GM23338 (cell line): Measurements from ENCODE around the gene CDH4. TPM values are rescaled to one million over a fixed set of nuclear protein-coding genes. Genes with fewer than 3 reads are reported as not detected.

Experiments used
- ATAC-seq: fragments of 200-7000 bp; cut with Tn5 transposase; 3 replicates; pipeline ENCODE4 v1.9.1; 2020
- DNase-seq: peaks from one replicate; pipeline ENCODE4 v3.0.0-alpha.2; 2015; ENCODE audit warnings: low spot score
- H2AFZ ChIP-seq: fragments of 200-600 bp; sonication (generic); 2 replicates; pipeline ENCODE4 v1.8.0; 2016; ENCODE audit warnings: antibody characterized with exemption, mild to moderate bottlenecking, moderate library complexity
- H3F3A ChIP-seq: fragments of 200-600 bp; sonication (generic); replicated peaks from 2 replicates; pipeline ENCODE4 v1.8.0; 2017; ENCODE audit warnings: antibody characterized with exemption, mixed run types, low read depth
- H3K27ac ChIP-seq: fragments of 200-600 bp; sonication (generic); 2 replicates; pipeline ENCODE4 v1.6.1; 2016; ENCODE audit warnings: low read depth
- H3K27me3 ChIP-seq: fragments of 200-600 bp; sonication (generic); 2 replicates; pipeline ENCODE4 v1.8.0; 2016; ENCODE audit warnings: mild to moderate bottlenecking, mixed run types, moderate library complexity; ENCODE audit not compliant: insufficient read depth
- H3K36me3 ChIP-seq: fragments of 200-600 bp; sonication (generic); 2 replicates; pipeline ENCODE4 v1.8.0; 2016; ENCODE audit warnings: mild to moderate bottlenecking; ENCODE audit not compliant: insufficient read depth
- H3K4me1 ChIP-seq: fragments of 200-600 bp; sonication (generic); 2 replicates; pipeline ENCODE4 v1.8.0; 2016; ENCODE audit warnings: mild to moderate bottlenecking, moderate library complexity; ENCODE audit not compliant: insufficient read depth
- H3K4me2 ChIP-seq: fragments of 200-600 bp; sonication (generic); 2 replicates; pipeline ENCODE4 v1.7.1; 2017; ENCODE audit warnings: mixed run types
- H3K4me3 ChIP-seq: fragments of 200-600 bp; sonication (generic); 2 replicates; pipeline ENCODE4 v1.6.1; 2016; ENCODE audit warnings: mixed run types
- H3K79me2 ChIP-seq: fragments of 200-600 bp; sonication (generic); replicated peaks from 2 replicates; pipeline ENCODE4 v1.8.0; 2017; ENCODE audit warnings: mild to moderate bottlenecking; ENCODE audit not compliant: insufficient read depth
- H3K9me2 ChIP-seq: fragments of 200-600 bp; sonication (generic); 2 replicates; pipeline ENCODE4 v1.8.0; 2017; ENCODE audit not compliant: insufficient read depth
- H4K20me1 ChIP-seq: fragments of 200-600 bp; sonication (generic); replicated peaks from 2 replicates; pipeline ENCODE4 v1.8.0; 2017; ENCODE audit warnings: mild to moderate bottlenecking; ENCODE audit not compliant: insufficient read depth
- H3K27ac Mint-ChIP-seq: 2 replicates; pipeline ENCODE4 v1.8.0; 2020; ENCODE audit warnings: inconsistent platforms, mild to moderate bottlenecking, moderate library complexity, mixed read lengths
- H3K27me3 Mint-ChIP-seq: 3 replicates; pipeline ENCODE4 v1.8.0; 2022; ENCODE audit warnings: low read depth, mild to moderate bottlenecking, moderate library complexity, mixed read lengths, inconsistent platforms; ENCODE audit not compliant: insufficient read depth, poor library complexity
- H3K36me3 Mint-ChIP-seq: 3 replicates; pipeline ENCODE4 v1.8.0; 2021; ENCODE audit warnings: low read depth, mild to moderate bottlenecking, inconsistent platforms, moderate library complexity, mixed read lengths
- H3K4me1 Mint-ChIP-seq: 3 replicates; pipeline ENCODE4 v1.8.0; 2020; ENCODE audit warnings: mild to moderate bottlenecking, inconsistent platforms, mixed read lengths
- H3K4me3 Mint-ChIP-seq: 3 replicates; pipeline ENCODE4 v1.8.0; 2021; ENCODE audit warnings: moderate library complexity, mild to moderate bottlenecking, inconsistent platforms, mixed read lengths
- H3K9me3 Mint-ChIP-seq: 3 replicates; pipeline ENCODE4 v1.8.0; 2020; ENCODE audit warnings: moderate library complexity, mild to moderate bottlenecking, inconsistent platforms, mixed read lengths
- CREB1 ChIP-seq: fragments of 250-450 bp; sonication (Bioruptor Pico); IDR thresholded peaks from 2 replicates; pipeline ENCODE4 v1.5.0; 2020; ENCODE audit warnings: low read depth, mild to moderate bottlenecking, moderate library complexity
- CTCF ChIP-seq, 2 experiments: fragments of 200-600 bp in 1 of 2; sonication (generic) in 1 of 2; conservative IDR thresholded peaks; 2 replicates each; pipeline versions ENCODE4 v1.5.1 to v1.6.1; 2016 to 2017; ENCODE audit warnings: antibody characterized with exemption in 2 of 2, low read depth in 2 of 2, mild to moderate bottlenecking in 2 of 2, moderate library complexity in 1 of 2
- ETS1 ChIP-seq: IDR thresholded peaks from 2 replicates; pipeline ENCODE4 v1.6.1; 2016; ENCODE audit warnings: antibody characterized with exemption
- EZH2 ChIP-seq: fragments of 200-600 bp; sonication (generic); IDR thresholded peaks from one replicate; pipeline ENCODE4 v1.8.0; 2017; ENCODE audit warnings: antibody characterized with exemption, mild to moderate bottlenecking, low read depth; ENCODE audit not compliant: unreplicated experiment
- EZH2phosphoT487 ChIP-seq: fragments of 200-600 bp; sonication (generic); IDR thresholded peaks from one replicate; pipeline ENCODE4 v1.8.1; 2018; ENCODE audit warnings: antibody characterized with exemption; ENCODE audit not compliant: unreplicated experiment
- NANOG ChIP-seq: IDR thresholded peaks from 2 replicates; pipeline ENCODE4 v1.6.1; 2016; ENCODE audit warnings: antibody characterized with exemption, borderline replicate concordance
- POLR2AphosphoS5 ChIP-seq: IDR thresholded peaks from 2 replicates; pipeline ENCODE4 v1.6.1; 2016; ENCODE audit warnings: antibody characterized with exemption, low read depth
- REST ChIP-seq: IDR thresholded peaks from one replicate; pipeline ENCODE4 v1.6.1; 2018; ENCODE audit warnings: antibody characterized with exemption; ENCODE audit not compliant: unreplicated experiment
- STAT1 ChIP-seq: IDR thresholded peaks from one replicate; pipeline ENCODE4 v1.6.1; 2016; ENCODE audit warnings: antibody characterized with exemption; ENCODE audit not compliant: unreplicated experiment
- ZNF331 ChIP-seq: fragments of 250-450 bp; sonication (Bioruptor Pico); IDR thresholded peaks from 2 replicates; pipeline ENCODE4 v1.5.0; 2020; ENCODE audit warnings: low read depth, mild to moderate bottlenecking, moderate library complexity
- polyA plus RNA-seq: library from polyadenylated mRNA; unstranded; fragments of >200 nt; fragmentation: Nextera tagmentation; extraction: Ambion mirVana; gene quantifications from 2 replicates; pipeline ENCODE4 v1.2.1, GENCODE V29; 2016
- total RNA-seq: library from RNA; depleted of rRNA; stranded (reverse); fragments of >200 nt; shearing (Covaris generic); gene quantifications from 2 replicates; pipeline ENCODE4 v1.2.3, GENCODE V29; 2014

Gene CDH4
- total and polyA plus RNA-seq, 2 experiments from 2014 or later, result 1.2 to 4.2 TPM

GRCh38 chr20:61633004-61633403, 380.9 kb downstream of the CDH4 start (continued):
- TF ChIP-seq REST (no peak), EZH2 (no peak), ETS1 (no peak), CTCF (conservative IDR thresholded peaks at IDR 0.05; ENCODE audit: low read depth in 2 of 2) (no peak), EZH2phosphoT487 (no peak), NANOG (no peak), STAT1 (no peak), ZNF331 (CRISPR knock-in tag) (no peak)

- Histone ChIP-seq H3K4me3 (no peak overlapping the region), H3K27me3 (no peaks in the 10 kb centered on the region), H3K9me2 (no peaks in the 10 kb centered on the region), H3F3A (no peaks in the 10 kb centered on the region), H3K79me2 (no peaks in the 10 kb centered on the region), H3K27ac (no peak overlapping the region), H2AFZ (no peak overlapping the region), H3K4me2 (no peak overlapping the region), H4K20me1 (no peaks in the 10 kb centered on the region), H3K4me1 (peaks cover 8% of the 10 kb centered on the region; the same call in 1 of the 2 replicates), H3K36me3 (no peaks in the 10 kb centered on the region)
- peaks cover 5% of the 10 kb centered on the region for H3K27me3 Mint-ChIP-seq
- H3K9me3 Mint-ChIP-seq, result no peaks in the 10 kb centered on the region
- no peaks in the 10 kb centered on the region; the same call in 2 of the 3 replicates for H3K36me3 Mint-ChIP-seq
- no peak overlapping the region for H3K4me3 Mint-ChIP-seq
- TF ChIP-seq POLR2AphosphoS5 (no peak), CREB1 (CRISPR knock-in tag) (no peak), STAT1 (no peak), REST (no peak)
- H3K27ac Mint-ChIP-seq, result no peak overlapping the region
- peaks cover 19% of the 10 kb centered on the region for H3K4me1 Mint-ChIP-seq
- no peak for ATAC-seq
- no peak for DNase-seq
Measured at GRCh38 chr20:61634376-61635145, 382.5 kb downstream of the CDH4 start.
